Measurements from ENCODE around the gene GPR132.

DNA sequence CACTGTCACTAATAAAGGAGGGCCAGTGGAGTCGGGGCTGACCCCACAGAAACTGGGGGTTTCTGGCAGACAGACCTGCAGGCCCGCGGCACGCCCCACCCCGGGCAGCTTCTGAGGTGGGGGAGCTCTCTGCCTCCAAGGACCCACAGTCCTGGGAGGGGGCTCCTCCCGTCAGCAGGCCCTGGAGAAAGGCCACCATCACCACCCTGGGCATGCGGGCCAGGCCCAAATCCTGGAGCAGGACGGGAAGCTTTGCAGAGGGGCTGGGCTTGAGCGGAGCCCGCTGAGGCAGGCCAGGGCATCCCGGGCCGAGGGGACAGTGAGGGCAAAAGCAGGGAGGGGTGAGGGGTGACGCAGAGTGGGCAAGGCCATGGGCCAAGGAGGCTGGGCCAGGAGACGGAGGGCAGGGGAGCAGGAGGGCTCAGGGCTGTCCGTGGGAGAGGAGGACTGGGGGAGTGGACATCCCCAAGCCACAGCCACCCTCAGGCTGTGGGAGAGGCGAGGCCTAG, 11.1 kb upstream of the GPR132 start:
- TF ChIP-seq, protein P1, sequence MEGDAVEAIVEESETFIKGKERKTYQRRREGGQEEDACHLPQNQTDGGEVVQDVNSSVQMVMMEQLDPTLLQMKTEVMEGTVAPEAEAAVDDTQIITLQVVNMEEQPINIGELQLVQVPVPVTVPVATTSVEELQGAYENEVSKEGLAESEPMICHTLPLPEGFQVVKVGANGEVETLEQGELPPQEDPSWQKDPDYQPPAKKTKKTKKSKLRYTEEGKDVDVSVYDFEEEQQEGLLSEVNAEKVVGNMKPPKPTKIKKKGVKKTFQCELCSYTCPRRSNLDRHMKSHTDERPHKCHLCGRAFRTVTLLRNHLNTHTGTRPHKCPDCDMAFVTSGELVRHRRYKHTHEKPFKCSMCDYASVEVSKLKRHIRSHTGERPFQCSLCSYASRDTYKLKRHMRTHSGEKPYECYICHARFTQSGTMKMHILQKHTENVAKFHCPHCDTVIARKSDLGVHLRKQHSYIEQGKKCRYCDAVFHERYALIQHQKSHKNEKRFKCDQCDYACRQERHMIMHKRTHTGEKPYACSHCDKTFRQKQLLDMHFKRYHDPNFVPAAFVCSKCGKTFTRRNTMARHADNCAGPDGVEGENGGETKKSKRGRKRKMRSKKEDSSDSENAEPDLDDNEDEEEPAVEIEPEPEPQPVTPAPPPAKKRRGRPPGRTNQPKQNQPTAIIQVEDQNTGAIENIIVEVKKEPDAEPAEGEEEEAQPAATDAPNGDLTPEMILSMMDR (IDR thresholded peaks at IDR 0.05; ENCODE audit: poor library complexity, severe bottlenecking) = no peak
- TF ChIP-seq, protein P2, sequence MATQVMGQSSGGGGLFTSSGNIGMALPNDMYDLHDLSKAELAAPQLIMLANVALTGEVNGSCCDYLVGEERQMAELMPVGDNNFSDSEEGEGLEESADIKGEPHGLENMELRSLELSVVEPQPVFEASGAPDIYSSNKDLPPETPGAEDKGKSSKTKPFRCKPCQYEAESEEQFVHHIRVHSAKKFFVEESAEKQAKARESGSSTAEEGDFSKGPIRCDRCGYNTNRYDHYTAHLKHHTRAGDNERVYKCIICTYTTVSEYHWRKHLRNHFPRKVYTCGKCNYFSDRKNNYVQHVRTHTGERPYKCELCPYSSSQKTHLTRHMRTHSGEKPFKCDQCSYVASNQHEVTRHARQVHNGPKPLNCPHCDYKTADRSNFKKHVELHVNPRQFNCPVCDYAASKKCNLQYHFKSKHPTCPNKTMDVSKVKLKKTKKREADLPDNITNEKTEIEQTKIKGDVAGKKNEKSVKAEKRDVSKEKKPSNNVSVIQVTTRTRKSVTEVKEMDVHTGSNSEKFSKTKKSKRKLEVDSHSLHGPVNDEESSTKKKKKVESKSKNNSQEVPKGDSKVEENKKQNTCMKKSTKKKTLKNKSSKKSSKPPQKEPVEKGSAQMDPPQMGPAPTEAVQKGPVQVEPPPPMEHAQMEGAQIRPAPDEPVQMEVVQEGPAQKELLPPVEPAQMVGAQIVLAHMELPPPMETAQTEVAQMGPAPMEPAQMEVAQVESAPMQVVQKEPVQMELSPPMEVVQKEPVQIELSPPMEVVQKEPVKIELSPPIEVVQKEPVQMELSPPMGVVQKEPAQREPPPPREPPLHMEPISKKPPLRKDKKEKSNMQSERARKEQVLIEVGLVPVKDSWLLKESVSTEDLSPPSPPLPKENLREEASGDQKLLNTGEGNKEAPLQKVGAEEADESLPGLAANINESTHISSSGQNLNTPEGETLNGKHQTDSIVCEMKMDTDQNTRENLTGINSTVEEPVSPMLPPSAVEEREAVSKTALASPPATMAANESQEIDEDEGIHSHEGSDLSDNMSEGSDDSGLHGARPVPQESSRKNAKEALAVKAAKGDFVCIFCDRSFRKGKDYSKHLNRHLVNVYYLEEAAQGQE (IDR thresholded peaks at IDR 0.05; ENCODE audit: borderline replicate concordance) = no peak
- TF ChIP-seq SMC3 (conservative IDR thresholded peaks at IDR 0.05; ENCODE audit: poor library complexity) (no peak), RAD21 (conservative IDR thresholded peaks at IDR 0.05) (no peak), EP300 (conservative IDR thresholded peaks at IDR 0.05; ENCODE audit: poor library complexity, severe bottlenecking) (no peak), EZH2 (IDR thresholded peaks at IDR 0.05; ENCODE audit: borderline replicate concordance, insufficient read depth, low read length, poor library complexity, severe bottlenecking) (no peak)
